IMR-90 (cell line): Measurements from ENCODE around the gene FAM114A2. TPM values are rescaled to one million over a fixed set of nuclear protein-coding genes. Genes with fewer than 3 reads are reported as not detected.

Experiments
- ATAC-seq: fragments of 200-7000 bp; cut with Tn5 transposase; 2 replicates; pipeline ENCODE4 v1.9.1; 2020; ENCODE audit warnings: low read depth, mild to moderate bottlenecking, moderate library complexity
- BruUV-seq: library from RNA; stranded (reverse); fragments of 400-500 nt; replicated peaks from 2 replicates; lab custom pipeline; 2021; lab: Mats Ljungman, UMichigan
- CTCF ChIA-PET: fragments of 300-600 bp; formaldehyde crosslinking; extraction: SDS; loops from one replicate; lab custom pipeline; 2021; ENCODE audit warnings: antibody characterized with exemption; lab: Yijun Ruan, JAX
- POLR2A ChIA-PET: fragments of 300-600 bp; sonication (Branson Sonifier 250); formaldehyde crosslinking; loops from one replicate; lab custom pipeline; 2022; ENCODE audit warnings: antibody characterized with exemption; ENCODE audit not compliant: unreplicated experiment; lab: Charles Lee
- DNase-seq: peaks from one replicate; pipeline ENCODE4 v3.0.0; 2013
- H2AFZ ChIP-seq: replicated peaks from 2 replicates; pipeline ENCODE3; 2013; ENCODE audit warnings: low read length, mild to moderate bottlenecking; ENCODE audit not compliant: poor library complexity
- H2AK5ac ChIP-seq: 2 replicates; pipeline ENCODE4 v1.6.1; 2013; ENCODE audit warnings: low read depth, low read length, inconsistent platforms
- H2AK9ac ChIP-seq: replicated peaks from 2 replicates; pipeline ENCODE3; 2013; ENCODE audit warnings: mild to moderate bottlenecking, low read depth, low read length, moderate library complexity; ENCODE audit not compliant: poor library complexity
- H2BK120ac ChIP-seq: 2 replicates; pipeline ENCODE4 v1.6.1; 2013; ENCODE audit warnings: low read depth, low read length, inconsistent platforms
- H2BK15ac ChIP-seq: 3 replicates; pipeline ENCODE4 v1.6.1; 2013; ENCODE audit warnings: low read depth, low read length, inconsistent platforms
- H2BK20ac ChIP-seq: 2 replicates; pipeline ENCODE4 v1.6.1; 2013; ENCODE audit warnings: low read depth, mild to moderate bottlenecking, inconsistent platforms, low read length, moderate library complexity
- H2BK5ac ChIP-seq: 2 replicates; pipeline ENCODE4 v1.6.1; 2013; ENCODE audit warnings: mild to moderate bottlenecking, low read depth, low read length, inconsistent platforms; ENCODE audit not compliant: poor library complexity, severe bottlenecking
- H3K14ac ChIP-seq: replicated peaks from 2 replicates; pipeline ENCODE4 v1.6.1; 2013; ENCODE audit warnings: low read depth, low read length, inconsistent platforms
- H3K18ac ChIP-seq: 2 replicates; pipeline ENCODE4 v1.6.1; 2013; ENCODE audit warnings: low read depth, low read length, control low read depth
- H3K23ac ChIP-seq: 2 replicates; pipeline ENCODE4 v1.6.1; 2013; ENCODE audit warnings: low read depth, low read length, inconsistent platforms
- H3K27ac ChIP-seq: 2 replicates; pipeline ENCODE4 v1.5.1; 2013; ENCODE audit warnings: mild to moderate bottlenecking, control low read depth, low read length; ENCODE audit not compliant: insufficient read depth
- H3K27me3 ChIP-seq: 2 replicates; pipeline ENCODE4 v1.6.1; 2013; ENCODE audit warnings: low read length; ENCODE audit not compliant: control insufficient read depth, insufficient read depth
- H3K36me3 ChIP-seq: 2 replicates; pipeline ENCODE4 v1.6.1; 2013; ENCODE audit warnings: low read length, mixed read lengths; ENCODE audit not compliant: control insufficient read depth, insufficient read depth
- H3K4ac ChIP-seq: 2 replicates; pipeline ENCODE4 v1.6.1; 2013; ENCODE audit warnings: low read depth, low read length, inconsistent platforms
- H3K4me1 ChIP-seq: 2 replicates; pipeline ENCODE4 v1.6.1; 2013; ENCODE audit warnings: low read length, mixed read lengths; ENCODE audit not compliant: control insufficient read depth, insufficient read depth
- H3K4me2 ChIP-seq: 2 replicates; pipeline ENCODE4 v1.6.1; 2013; ENCODE audit warnings: low read depth, mild to moderate bottlenecking, control low read depth, low read length, moderate library complexity
- H3K4me3 ChIP-seq: 2 replicates; pipeline ENCODE4 v1.5.1; 2013; ENCODE audit warnings: low read depth, mild to moderate bottlenecking, control low read depth, low read length, moderate library complexity; ENCODE audit not compliant: insufficient read depth
- H3K56ac ChIP-seq: 2 replicates; pipeline ENCODE4 v1.6.1; 2013; ENCODE audit warnings: low read length, inconsistent platforms; ENCODE audit not compliant: insufficient read depth; ENCODE audit errors: extremely low read depth
- H3K79me1 ChIP-seq, 2 experiments: 2 replicates each; pipeline ENCODE4 v1.6.1; 2013; ENCODE audit warnings: low read length in 2 of 2, inconsistent platforms in 1 of 2, low read depth in 1 of 2
- H3K9ac ChIP-seq: 2 replicates; pipeline ENCODE4 v1.6.1; 2013; ENCODE audit warnings: low read depth, low read length, control low read depth
- H3K9me1 ChIP-seq: 2 replicates; pipeline ENCODE4 v1.6.1; 2013; ENCODE audit warnings: low read length, inconsistent platforms; ENCODE audit not compliant: insufficient read depth
- H3K9me3 ChIP-seq: 2 replicates; pipeline ENCODE4 v1.6.1; 2013; ENCODE audit warnings: low read length; ENCODE audit not compliant: control insufficient read depth, insufficient read depth
- H4K20me1 ChIP-seq: 2 replicates; pipeline ENCODE4 v1.6.1; 2013; ENCODE audit warnings: low read length, inconsistent platforms; ENCODE audit not compliant: insufficient read depth
- H4K5ac ChIP-seq: 2 replicates; pipeline ENCODE4 v1.6.1; 2013; ENCODE audit warnings: mild to moderate bottlenecking, low read depth, low read length, control low read depth
- H4K8ac ChIP-seq, 2 experiments: 2 replicates each; pipeline ENCODE4 v1.6.1; 2013; ENCODE audit warnings: low read depth in 2 of 2, low read length in 2 of 2, control low read depth in 1 of 2, inconsistent platforms in 1 of 2
- H4K91ac ChIP-seq: 2 replicates; pipeline ENCODE4 v1.6.1; 2013; ENCODE audit warnings: low read depth, low read length, inconsistent platforms; ENCODE audit not compliant: insufficient read depth
- BHLHE40 ChIP-seq: fragments of 150-350 bp; IDR thresholded peaks from 2 replicates; pipeline ENCODE4 v1.6.1; 2016; ENCODE audit warnings: mild to moderate bottlenecking, low read depth, low read length
- CEBPB ChIP-seq: IDR thresholded peaks from 2 replicates; pipeline ENCODE4 v1.6.1; 2012; ENCODE audit warnings: low read depth, low read length, improper control_type of control experiment
- CHD1 ChIP-seq: IDR thresholded peaks from 2 replicates; pipeline ENCODE4 v1.6.1; 2012; ENCODE audit warnings: low read depth, low read length, improper control_type of control experiment
- CTCF ChIP-seq: conservative IDR thresholded peaks from 2 replicates; pipeline ENCODE4 v1.5.1; 2012; ENCODE audit warnings: mild to moderate bottlenecking, low read depth, low read length, improper control_type of control experiment
- FOS ChIP-seq: fragments of 150-350 bp; IDR thresholded peaks from 2 replicates; pipeline ENCODE4 v1.6.1; 2016; ENCODE audit warnings: low read depth, low read length
- MAFK ChIP-seq: IDR thresholded peaks from 2 replicates; pipeline ENCODE4 v1.6.1; 2012; ENCODE audit warnings: low read depth, low read length, improper control_type of control experiment
- MAZ ChIP-seq: IDR thresholded peaks from 2 replicates; pipeline ENCODE4 v1.6.1; 2012; ENCODE audit warnings: low read depth, mild to moderate bottlenecking, low read length, improper control_type of control experiment, moderate library complexity, borderline replicate concordance
- MXI1 ChIP-seq: IDR thresholded peaks from 2 replicates; pipeline ENCODE4 v1.6.1; 2012; ENCODE audit warnings: low read depth, mild to moderate bottlenecking, low read length, moderate library complexity, borderline replicate concordance
- POLR2A ChIP-seq: IDR thresholded peaks from 2 replicates; pipeline ENCODE4 v1.6.1; 2012; ENCODE audit warnings: mild to moderate bottlenecking, low read depth, low read length
- RAD21 ChIP-seq: IDR thresholded peaks from 2 replicates; pipeline ENCODE4 v1.6.1; 2012; ENCODE audit warnings: low read length, improper control_type of control experiment
- RCOR1 ChIP-seq: IDR thresholded peaks from 2 replicates; pipeline ENCODE4 v1.6.1; 2012; ENCODE audit warnings: mild to moderate bottlenecking, low read length, improper control_type of control experiment; ENCODE audit not compliant: insufficient replicate concordance
- RFX5 ChIP-seq: IDR thresholded peaks from 2 replicates; pipeline ENCODE4 v1.8.0; 2012; ENCODE audit warnings: low read depth, mild to moderate bottlenecking, low read length, moderate library complexity
- SMC3 ChIP-seq: fragments of 150-350 bp; IDR thresholded peaks from 2 replicates; pipeline ENCODE4 v1.6.1; 2016; ENCODE audit warnings: low read depth, mild to moderate bottlenecking, antibody characterized with exemption, low read length, moderate library complexity
- WGBS, 2 experiments: methylation state at CpG; one replicate each; pipeline versions ENCODE4 v1.1.5 to v1.1.7; 2013; ENCODE audit warnings: missing lambda C conversion rate in 2 of 2; ENCODE audit not compliant: insufficient read length in 1 of 2; ENCODE audit errors: extremely low coverage in 2 of 2; 5-methylcytosine and 5-hydroxymethylcytosine counted together
- dilution Hi-C: fragments of 300-500 bp; cut with HindIII; formaldehyde crosslinking; loops from one replicate; pipeline ENCODE4 v1.14.3; 2018; ENCODE audit warnings: low sequenced_read_pairs; ENCODE audit not compliant: unreplicated experiment
- in situ Hi-C: fragments of 300-500 bp; cut with MboI; formaldehyde crosslinking; loops from 3 replicates; pipeline ENCODE4 v1.14.3; 2019; ENCODE audit warnings: low sequenced_read_pairs, inconsistent platforms, mixed read lengths
- intact Hi-C: fragments of 100-400 bp; cut with micrococcal nuclease; formaldehyde crosslinking; loops from 2 replicates; pipeline ENCODE4 v1.10.0; 2022
- polyA plus RNA-seq, 3 experiments: library from polyadenylated mRNA; depleted of rRNA; stranded (reverse); fragments of >200 nt; gene quantifications; 2 replicates each; pipeline ENCODE4 v1.2.3, GENCODE V29; 2012; ENCODE audit warnings: low replicate concordance in 1 of 3
- total RNA-seq: library from RNA; depleted of rRNA; stranded (reverse); fragments of >200 nt; gene quantifications from 2 replicates; pipeline ENCODE4 v1.2.3, GENCODE V29; 2012

Gene FAM114A2
- total and polyA plus RNA-seq, 2 of the 4 experiments (the other 2 are of a cell fraction): 13.2 to 41.2 TPM

DNA sequence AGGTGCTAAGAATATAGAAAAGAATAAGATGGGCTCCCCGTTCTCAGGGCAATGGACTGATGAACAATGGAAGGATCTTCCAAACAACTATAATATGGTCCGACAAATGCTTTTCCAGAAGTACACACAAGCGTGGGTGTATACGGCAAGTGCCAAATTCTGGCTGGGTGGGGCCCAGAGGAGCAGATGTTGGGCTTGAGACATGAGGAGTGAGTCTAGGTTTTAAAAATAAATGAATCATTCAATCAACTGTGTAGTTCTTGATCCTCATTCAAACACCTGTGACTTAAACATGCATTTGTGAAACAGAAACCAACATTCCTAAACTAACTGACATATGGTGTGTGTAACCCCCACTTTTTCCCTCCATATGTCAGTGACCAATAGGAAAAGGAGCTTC is 47.9 kb upstream of the FAM114A2 start:
- no peak overlapping the region for H2AFZ ChIP-seq
- H4K91ac ChIP-seq: no peak overlapping the region
- H3K79me1 ChIP-seq: no peaks in the 10 kb centered on the region
- H3K4me2 ChIP-seq: no peak overlapping the region
- H2AK9ac ChIP-seq: no peak overlapping the region
- H4K5ac ChIP-seq: no peak overlapping the region
- no peaks in the 10 kb centered on the region for H3K36me3 ChIP-seq
- H3K9ac ChIP-seq: no peak overlapping the region
- no peaks in the 10 kb centered on the region for H3K9me1 ChIP-seq
- intact Hi-C loops: no loop called here
- DNase-seq (no peak), ATAC-seq (no peak)
- no peak overlapping the region for H3K27ac ChIP-seq
- H2BK120ac ChIP-seq: no peak overlapping the region
- no peaks in the 10 kb centered on the region for H3K9me3 ChIP-seq
- H2AK5ac ChIP-seq: no peak overlapping the region
- dilution Hi-C loops: no loop called here
- no peak overlapping the region for H2BK15ac ChIP-seq
- H2BK20ac ChIP-seq: no peak overlapping the region
- no peak overlapping the region for H4K8ac ChIP-seq
- no peaks in the 10 kb centered on the region for H4K20me1 ChIP-seq
- POLR2A ChIA-PET: interaction anchor here (0.6 kb wide), 1 partner anchor 420 kb away, joined by 3 read pairs; no protein-coding TSS in a partner anchor
- H3K4me3 ChIP-seq: no peak overlapping the region
- TF ChIP-seq CHD1: no peak
- no peak for TF ChIP-seq RCOR1
- TF ChIP-seq CEBPB: no peak
- no peak for TF ChIP-seq MAFK
- no peak for TF ChIP-seq RAD21
- no peak for TF ChIP-seq CTCF
- TF ChIP-seq MXI1: no peak
- no peak for TF ChIP-seq POLR2A
- no peak for TF ChIP-seq BHLHE40
- TF ChIP-seq SMC3: no peak
- TF ChIP-seq RFX5: no peak
- TF ChIP-seq FOS: no peak
- TF ChIP-seq MAZ: no peak
- no TSS peak for BruUV-seq
- H3K56ac ChIP-seq: no peak overlapping the region
- in situ Hi-C loops: no loop called here
- WGBS, 2 experiments: no CpG with 5 or more reads among the region's 4 CpGs
- no peak overlapping the region for H3K14ac ChIP-seq
- H2BK5ac ChIP-seq: no peak overlapping the region
- no peak overlapping the region for H3K23ac ChIP-seq
- CTCF ChIA-PET: interaction anchor here (0.5 to 1.2 kb wide), 2 partner anchors 14 to 335 kb away, joined by 3 to 4 read pairs; no protein-coding TSS in a partner anchor
- no peak overlapping the region for H3K4ac ChIP-seq
- H3K4me1 ChIP-seq: no peaks in the 10 kb centered on the region
- H3K27me3 ChIP-seq: peaks cover 19% of the 10 kb centered on the region
- no peak overlapping the region for H3K18ac ChIP-seq
